GM19395 (cell line): ENCODE measurements around the gene QKI.
A peak's percentile ranks its signal among the peaks of the same experiment; 100 is the strongest.
"Not testable (repeated sequence)": the region's sequence is repeated elsewhere in the genome, so short reads cannot be mapped to it uniquely, and the experiment has no call there.

Source experiments
- ATAC-seq: cut with Tn5 transposase; IDR thresholded peaks from one replicate; pipeline ENCODE4 v1.9.1; 2021; ENCODE audit warnings: mild to moderate bottlenecking, moderate library complexity; ENCODE audit not compliant: unreplicated experiment

QKI gene

GRCh38 chr6:163413345-163414116 lies 987 bp upstream of the QKI start:
- ATAC-seq, result peak; percentile 54

GRCh38 chr6:163414946-163415619 lies 565 bp downstream of the QKI start:
- ATAC-seq, result peak; percentile 1

- peak; percentile 10 for ATAC-seq
These were observed 1.4 kb downstream of the QKI start for GRCh38 chr6:163415620-163416556.

- no peak for ATAC-seq
These were observed 2.2 kb downstream of the QKI start for GRCh38 chr6:163416557-163417253.

GRCh38 chr6:163417595-163417994 lies 3.1 kb downstream of the QKI start:
- ATAC-seq, result no peak

- ATAC-seq, result no peak
These were observed 4.0 kb downstream of the QKI start for GRCh38 chr6:163418311-163419029.

GRCh38 chr6:163419413-163420288 lies 5.1 kb downstream of the QKI start:
- ATAC-seq, result no peak

GRCh38 chr6:163420289-163420614 lies 5.7 kb downstream of the QKI start:
- ATAC-seq, result no peak

- ATAC-seq, result no peak
These were observed 8.0 kb downstream of the QKI start for GRCh38 chr6:163422550-163422949.

- no peak for ATAC-seq
These were observed 9.2 kb downstream of the QKI start for GRCh38 chr6:163423696-163424095.

GRCh38 chr6:163427498-163428254 lies 13.2 kb downstream of the QKI start:
- no peak for ATAC-seq

- no peak for ATAC-seq
These were observed 13.9 kb downstream of the QKI start for GRCh38 chr6:163428373-163428772.

GRCh38 chr6:163429858-163430448 lies 15.4 kb downstream of the QKI start:
- no peak for ATAC-seq

GRCh38 chr6:163432300-163432699 lies 17.8 kb downstream of the QKI start:
- ATAC-seq, result no peak

GRCh38 chr6:163433486-163433885 lies 19.0 kb downstream of the QKI start:
- not testable (repeated sequence) for ATAC-seq

GRCh38 chr6:163435023-163435422 lies 20.5 kb downstream of the QKI start:
- no peak for ATAC-seq

GRCh38 chr6:163436843-163437242 lies 22.3 kb downstream of the QKI start:
- ATAC-seq, result no peak

- no peak for ATAC-seq
These were observed 22.9 kb downstream of the QKI start for GRCh38 chr6:163437466-163437865.
